HepG2 (cell line): ENCODE measurements around the gene ESR1. TPM values are rescaled to one million over a fixed set of nuclear protein-coding genes. Genes with fewer than 3 reads are reported as not detected.
A peak's percentile ranks its signal among the peaks of the same experiment; 100 is the strongest.

ENCODE experiments used
- ATAC-seq: fragments of 200-7000 bp; cut with Tn5 transposase; 3 replicates; pipeline ENCODE4 v1.9.1; 2020; ENCODE audit warnings: mild to moderate bottlenecking, moderate library complexity
- BruUV-seq: library from RNA; stranded (reverse); fragments of 400-500 nt; replicated peaks from 2 replicates; lab custom pipeline; 2021; lab: Mats Ljungman, UMichigan
- CTCF ChIA-PET: fragments of 300-600 bp; formaldehyde crosslinking; extraction: SDS; loops from one replicate; lab custom pipeline; 2021; ENCODE audit warnings: low total read pairs, inconsistent platforms, low intra/inter-chr PET ratio; lab: Yijun Ruan, JAX
- POLR2A ChIA-PET: fragments of 350-600 bp; sonication (Branson Sonifier 250); formaldehyde crosslinking; loops from one replicate; lab custom pipeline; 2020; ENCODE audit warnings: antibody characterized with exemption, inconsistent platforms; lab: Yijun Ruan, JAX
- DNase-seq: peaks from one replicate; pipeline ENCODE4 v3.0.0-alpha.2; 2015; ENCODE audit warnings: low spot score
- FAIRE-seq: peaks from 3 replicates; lab custom pipeline; 2011; peaks lifted over from hg19 to GRCh38; lab: Jason Lieb, UNC
- H2AFZ ChIP-seq: one replicate; pipeline ENCODE4 v1.6.1; 2011; ENCODE audit warnings: low read length, inconsistent platforms
- H3K27ac ChIP-seq: fragments of 300-600 bp; 3 replicates; pipeline ENCODE4 v1.8.0; 2011; ENCODE audit warnings: mixed run types, mild to moderate bottlenecking, mixed read lengths, low read length, inconsistent platforms; ENCODE audit not compliant: insufficient read depth; ENCODE audit errors: extremely low read length
- H3K27me3 ChIP-seq, 2 experiments: fragments of 200-600 bp in 1 of 2; 2 replicates in 1 of 2; 3 replicates in 1 of 2; pipeline versions ENCODE4 v1.6.0 to v1.8.0; 2011; ENCODE audit warnings: low read length in 2 of 2, mild to moderate bottlenecking in 2 of 2, moderate library complexity in 2 of 2, inconsistent platforms in 1 of 2; ENCODE audit not compliant: insufficient read depth in 2 of 2, control insufficient read depth in 1 of 2
- H3K36me3 ChIP-seq, 2 experiments: fragments of 200-600 bp in 1 of 2; replicated peaks in 1 of 2; 2 replicates in 1 of 2; 3 replicates in 1 of 2; pipeline versions ENCODE4 v1.5.1 to v1.8.0; 2011; ENCODE audit warnings: low read length in 2 of 2, inconsistent platforms in 1 of 2; ENCODE audit not compliant: insufficient read depth in 2 of 2, control insufficient read depth in 1 of 2
- H3K4me1 ChIP-seq: 2 replicates; pipeline ENCODE4 v1.5.1; 2012; ENCODE audit warnings: low read length, inconsistent platforms; ENCODE audit not compliant: insufficient read depth
- H3K4me2 ChIP-seq: 2 replicates; pipeline ENCODE4 v1.6.0; 2011; ENCODE audit warnings: low read depth, low read length, inconsistent platforms
- H3K4me3 ChIP-seq, 3 experiments: fragments of 200-600 bp in 1 of 3; sonication (generic), shearing (Covaris generic) in 1 of 3; replicated peaks in 1 of 3; 2 replicates each; pipeline ENCODE4 v1.5.1; 2011 to 2016; ENCODE audit warnings: low read length in 3 of 3, inconsistent platforms in 2 of 3, low read depth in 2 of 3, mild to moderate bottlenecking in 2 of 3, control low read depth in 1 of 3, mixed read lengths in 1 of 3; ENCODE audit not compliant: insufficient read depth in 1 of 3
- H3K79me2 ChIP-seq: one replicate; pipeline ENCODE4 v1.6.1; 2011; ENCODE audit warnings: low read length, inconsistent platforms; ENCODE audit not compliant: insufficient read depth
- H3K9ac ChIP-seq: 2 replicates; pipeline ENCODE4 v1.6.0; 2011; ENCODE audit warnings: mild to moderate bottlenecking, low read depth, low read length, inconsistent platforms; ENCODE audit not compliant: insufficient read depth
- H3K9me3 ChIP-seq: 2 replicates; pipeline ENCODE4 v1.5.1; 2012; ENCODE audit warnings: mild to moderate bottlenecking, low read length
- H4K20me1 ChIP-seq: 2 replicates; pipeline ENCODE4 v1.6.0; 2011; ENCODE audit warnings: inconsistent platforms, mild to moderate bottlenecking, low read length, moderate library complexity; ENCODE audit not compliant: insufficient read depth
- ARID2 ChIP-seq: sonication (generic); formaldehyde crosslinking; IDR thresholded peaks from 2 replicates; pipeline ENCODE4 v1.8.1; 2022; ENCODE audit warnings: mild to moderate bottlenecking, missing genetic modification reagents, borderline replicate concordance
- ARNT ChIP-seq: fragments of 450-650 bp; IDR thresholded peaks from 2 replicates; pipeline ENCODE4 v1.6.1; 2017
- CEBPB ChIP-seq: IDR thresholded peaks from 2 replicates; pipeline ENCODE4 v1.6.1; 2011; ENCODE audit warnings: low read depth, low read length, improper control_type of control experiment, borderline replicate concordance
- FOXJ3 ChIP-seq: sonication (generic); formaldehyde crosslinking; IDR thresholded peaks from 2 replicates; pipeline ENCODE4 v1.4.0; 2020; ENCODE audit warnings: missing genetic modification reagents, mild to moderate bottlenecking, borderline replicate concordance
- FOXO1 ChIP-seq: sonication (generic); formaldehyde crosslinking; IDR thresholded peaks from 2 replicates; pipeline ENCODE4 v1.4.0; 2020; ENCODE audit warnings: missing genetic modification reagents
- GLMP ChIP-seq: sonication (generic); formaldehyde crosslinking; IDR thresholded peaks from 2 replicates; pipeline ENCODE4 v1.9.0; 2021; ENCODE audit warnings: missing genetic modification reagents, mild to moderate bottlenecking, borderline replicate concordance
- HIC2 ChIP-seq: sonication (generic); formaldehyde crosslinking; IDR thresholded peaks from 2 replicates; pipeline ENCODE4 v1.9.0; 2022; ENCODE audit warnings: low read depth, missing genetic modification reagents
- IKZF4 ChIP-seq: sonication (generic); formaldehyde crosslinking; IDR thresholded peaks from 2 replicates; pipeline ENCODE4 v1.5.1; 2020; ENCODE audit warnings: borderline replicate concordance, mild to moderate bottlenecking, low read depth, missing genetic modification reagents; ENCODE audit errors: not compliant biosample characterization
- NONO ChIP-seq, 2 experiments: fragments of 450-650 bp in 1 of 2; sonication (generic) in 1 of 2; formaldehyde crosslinking in 1 of 2; IDR thresholded peaks in 1 of 2; conservative IDR thresholded peaks in 1 of 2; 2 replicates each; pipeline versions ENCODE4 v1.6.1 to v1.8.0; 2017 to 2022; ENCODE audit warnings: mild to moderate bottlenecking in 1 of 2, missing genetic modification reagents in 1 of 2, moderate library complexity in 1 of 2
- NR1H2 ChIP-seq: sonication (generic); formaldehyde crosslinking; IDR thresholded peaks from 2 replicates; pipeline ENCODE4 v1.8.1; 2022; ENCODE audit warnings: low read depth, missing genetic modification reagents, borderline replicate concordance
- SIN3A ChIP-seq: IDR thresholded peaks from 2 replicates; pipeline ENCODE4 v1.6.1; 2011; ENCODE audit warnings: low read depth, mild to moderate bottlenecking, control low read depth, low read length, borderline replicate concordance
- STAG1 ChIP-seq: sonication (generic); formaldehyde crosslinking; IDR thresholded peaks from 2 replicates; pipeline ENCODE4 v1.4.0; 2020; ENCODE audit warnings: missing genetic modification reagents
- TSC22D2 ChIP-seq: sonication (generic); formaldehyde crosslinking; IDR thresholded peaks from 2 replicates; pipeline ENCODE4 v1.5.1; 2020; ENCODE audit warnings: missing genetic modification reagents, mild to moderate bottlenecking, borderline replicate concordance
- ZBTB38 ChIP-seq: sonication (generic); formaldehyde crosslinking; IDR thresholded peaks from 2 replicates; pipeline ENCODE4 v1.5.1; 2020; ENCODE audit warnings: mild to moderate bottlenecking, missing genetic modification reagents
- ZKSCAN5 ChIP-seq: sonication (generic); formaldehyde crosslinking; IDR thresholded peaks from 2 replicates; pipeline ENCODE4 v1.5.1; 2020; ENCODE audit warnings: mild to moderate bottlenecking, missing genetic modification reagents
- ZNF589 ChIP-seq: sonication (generic); formaldehyde crosslinking; conservative IDR thresholded peaks from 2 replicates; pipeline ENCODE4 v1.8.0; 2022; ENCODE audit warnings: mild to moderate bottlenecking, moderate library complexity, missing genetic modification reagents
- ZNF629 ChIP-seq: sonication (generic); formaldehyde crosslinking; conservative IDR thresholded peaks from 2 replicates; pipeline ENCODE4 v1.5.0; 2020; ENCODE audit warnings: missing genetic modification reagents
- ZNF652 ChIP-seq: IDR thresholded peaks from 2 replicates; pipeline ENCODE4 v1.6.1; 2016; ENCODE audit warnings: low read depth, borderline replicate concordance
- WGBS: methylation state at CpG from one replicate; pipeline ENCODE4 v1.1.6; 2017; ENCODE audit warnings: low lambda C conversion rate; 5-methylcytosine and 5-hydroxymethylcytosine counted together
- in situ Hi-C: cut with HindIII; loops from 2 replicates; pipeline ENCODE4 v1.10.0; 2017; ENCODE audit warnings: low pct_unique_long_range_greater_than_20kb; ENCODE audit not compliant: extremely low pct_ligation_motif_present
- intact Hi-C: fragments of 100-400 bp; cut with micrococcal nuclease; formaldehyde crosslinking; loops from one replicate; pipeline ENCODE4 v1.10.0; 2022; ENCODE audit not compliant: unreplicated experiment
- polyA plus RNA-seq, 8 experiments: library from polyadenylated mRNA; depleted of rRNA in 3 of 8; stranded (reverse) in 7 of 8; unstranded in 1 of 8; fragments of >200 nt; fragmentation: Illumina TruSeq in 4 of 8; extraction: Trizol in 4 of 8; gene quantifications; 2 replicates each; pipeline versions ENCODE4 v1.2.1 to v1.2.3, GENCODE V29; 2011 to 2016; ENCODE audit warnings: low read depth in 4 of 8, missing spikeins in 1 of 8, mixed read lengths in 1 of 8; ENCODE audit not compliant: insufficient read depth in 1 of 8
- total RNA-seq, 5 experiments: library from RNA; depleted of rRNA; stranded (reverse); fragments of >200 nt; fragmentation: Illumina TruSeq; extraction: Trizol; gene quantifications; 2 replicates each; pipeline ENCODE4 v1.2.3, GENCODE V29; 2016; ENCODE audit warnings: low read depth in 1 of 5

Gene ESR1
- total and polyA plus RNA-seq, 2 of the 13 experiments (the other 11 are each of a cell fraction or from before 2014, with no cell fraction given) = not detected

- ATAC-seq (no peak), FAIRE-seq (no peak), DNase-seq (no peak)
- H3K27me3 ChIP-seq = no peaks in the 10 kb centered on the region
- peaks cover 11% of the 10 kb centered on the region for H3K4me1 ChIP-seq
- ChIA-PET CTCF (no interaction called here), POLR2A (no interaction called here)
- no peak overlapping the region for H3K4me2 ChIP-seq
- H3K79me2 ChIP-seq = no peaks in the 10 kb centered on the region
- in situ Hi-C loops = no loop called here
- H3K9me3 ChIP-seq = no peaks in the 10 kb centered on the region
- H4K20me1 ChIP-seq = no peaks in the 10 kb centered on the region
- H3K36me3 ChIP-seq = no peaks in the 10 kb centered on the region; a peak in 1 of 5 replicates
- intact Hi-C loops = no loop called here
- 100% methylated on average over 1 of the region's 1 CpG for WGBS
- TF ChIP-seq ZNF652 (CRISPR knock-in tag) (no peak), IKZF4 (no peak), NR1H2 (CRISPR knock-in tag) (no peak), ZNF629 (CRISPR knock-in tag) (peak; percentile 71), STAG1 (CRISPR knock-in tag) (no peak), ARNT (no peak)
- H2AFZ ChIP-seq = no peak overlapping the region
- no peak overlapping the region for H3K9ac ChIP-seq
- no peak overlapping the region for H3K27ac ChIP-seq
- no peak overlapping the region for H3K4me3 ChIP-seq
- no TSS peak for BruUV-seq
Observed at GRCh38 chr6:152148412-152148811, 340.9 kb downstream of the ESR1 start.

- intact Hi-C loops (no loop called here), in situ Hi-C loops (no loop called here)
- no peaks in the 10 kb centered on the region for H3K9me3 ChIP-seq
- ChIA-PET POLR2A (no interaction called here), CTCF (no interaction called here)
- H3K4me2 ChIP-seq = no peak overlapping the region
- no peak overlapping the region for H3K4me3 ChIP-seq
- no peaks in the 10 kb centered on the region for H4K20me1 ChIP-seq
- FAIRE-seq (no peak), ATAC-seq (no peak), DNase-seq (no peak)
- H2AFZ ChIP-seq = no peak overlapping the region
- H3K4me1 ChIP-seq = peaks cover 4% of the 10 kb centered on the region
- WGBS = 91% methylated on average over 3 of the region's 3 CpGs
- BruUV-seq = no TSS peak
- no peaks in the 10 kb centered on the region for H3K27me3 ChIP-seq
- no peak overlapping the region for H3K27ac ChIP-seq
- H3K79me2 ChIP-seq = no peaks in the 10 kb centered on the region
- H3K9ac ChIP-seq = no peak overlapping the region
- no peaks in the 10 kb centered on the region; a peak in 1 of 5 replicates for H3K36me3 ChIP-seq
- TF ChIP-seq ARID2 (CRISPR knock-in tag) = no peak
- TF ChIP-seq TSC22D2 (CRISPR knock-in tag) = no peak
- no peak for TF ChIP-seq FOXJ3 (CRISPR knock-in tag)
- no peak for TF ChIP-seq FOXO1 (CRISPR knock-in tag)
- no peak for TF ChIP-seq CEBPB
- TF ChIP-seq ZKSCAN5 (CRISPR knock-in tag) = no peak
- TF ChIP-seq ZNF589 (CRISPR knock-in tag) = no peak
- TF ChIP-seq NONO (IDR thresholded peaks at IDR 0.05) = no peak
- TF ChIP-seq NONO (CRISPR knock-in tag; conservative IDR thresholded peaks at IDR 0.05) = no peak
- no peak for TF ChIP-seq ZBTB38 (CRISPR knock-in tag)
- no peak for TF ChIP-seq SIN3A
- no peak for TF ChIP-seq GLMP
- no peak for TF ChIP-seq HIC2 (CRISPR knock-in tag)
Observed at GRCh38 chr6:152150196-152150595, 342.7 kb downstream of the ESR1 start.
